Erythroblast (primary cell): ENCODE results near the gene ZBTB7A.

ENCODE experiments used
- DNase-seq, 2 experiments: peaks; one replicate each; lab custom pipeline; 2025; lab: John Stamatoyannopoulos, UW
- GATA1 ChIP-seq: IDR thresholded peaks from 2 replicates; pipeline ENCODE4 v1.6.1; 2011; ENCODE audit warnings: low read depth, mild to moderate bottlenecking, control low read depth, low read length, moderate library complexity
- POLR2A ChIP-seq: IDR thresholded peaks from 2 replicates; pipeline ENCODE4 v1.6.1; 2011; ENCODE audit warnings: mild to moderate bottlenecking, low read length

ZBTB7A gene

GRCh38 chr19:4059891-4060620 is 6.6 kb downstream of the ZBTB7A start:
- no peak for DNase-seq
- no peak for TF ChIP-seq GATA1
- TF ChIP-seq POLR2A: no peak

- TF ChIP-seq POLR2A: no peak
- no peak for TF ChIP-seq GATA1
- no peak for DNase-seq
Measured at GRCh38 chr19:4059453-4059871, 7.2 kb downstream of the ZBTB7A start.

- no peak for DNase-seq
- TF ChIP-seq POLR2A (no peak), GATA1 (no peak)
Measured at GRCh38 chr19:4058693-4059452, 7.8 kb downstream of the ZBTB7A start.

GRCh38 chr19:4057931-4058692 is 8.6 kb downstream of the ZBTB7A start:
- peak; percentile 67 to 78 for DNase-seq
- no peak for TF ChIP-seq POLR2A
- no peak for TF ChIP-seq GATA1

- TF ChIP-seq POLR2A: no peak
- no peak for DNase-seq
Measured at GRCh38 chr19:4055209-4055552, 11.5 kb downstream of the ZBTB7A start.

- DNase-seq: no peak
- no peak for TF ChIP-seq GATA1
- TF ChIP-seq POLR2A: no peak
Measured at GRCh38 chr19:4054441-4055208, 12.1 kb downstream of the ZBTB7A start.

- TF ChIP-seq GATA1: no peak
- no peak for TF ChIP-seq POLR2A
- DNase-seq: no peak
Measured at GRCh38 chr19:4053423-4054324, 13.0 kb downstream of the ZBTB7A start.

GRCh38 chr19:4052993-4053422 is 13.7 kb downstream of the ZBTB7A start:
- peak in 1 of 2 experiments; percentile 52 for DNase-seq
- no peak for TF ChIP-seq POLR2A
- TF ChIP-seq GATA1: no peak

- DNase-seq: no peak
- TF ChIP-seq POLR2A: no peak
- TF ChIP-seq GATA1: no peak
Measured at GRCh38 chr19:4052114-4052992, 14.3 kb downstream of the ZBTB7A start.

- no peak for DNase-seq
Measured at GRCh38 chr19:4051175-4052101, 15.3 kb downstream of the ZBTB7A start.

GRCh38 chr19:4049432-4049831 is 17.3 kb downstream of the ZBTB7A start:
- TF ChIP-seq GATA1 (no peak), POLR2A (no peak)
- no peak for DNase-seq

More at GRCh38 chr19:4051175-4052101, 15.3 kb downstream of the ZBTB7A start:
- no peak for TF ChIP-seq GATA1
- TF ChIP-seq POLR2A: no peak
